ENCODE results near the gene GDPD4. TPM values are rescaled to one million over a fixed set of nuclear protein-coding genes. Genes with fewer than 3 reads are reported as not detected.

The GDPD4 gene
- total and polyA plus RNA-seq, 2 donors: not detected

DNA sequence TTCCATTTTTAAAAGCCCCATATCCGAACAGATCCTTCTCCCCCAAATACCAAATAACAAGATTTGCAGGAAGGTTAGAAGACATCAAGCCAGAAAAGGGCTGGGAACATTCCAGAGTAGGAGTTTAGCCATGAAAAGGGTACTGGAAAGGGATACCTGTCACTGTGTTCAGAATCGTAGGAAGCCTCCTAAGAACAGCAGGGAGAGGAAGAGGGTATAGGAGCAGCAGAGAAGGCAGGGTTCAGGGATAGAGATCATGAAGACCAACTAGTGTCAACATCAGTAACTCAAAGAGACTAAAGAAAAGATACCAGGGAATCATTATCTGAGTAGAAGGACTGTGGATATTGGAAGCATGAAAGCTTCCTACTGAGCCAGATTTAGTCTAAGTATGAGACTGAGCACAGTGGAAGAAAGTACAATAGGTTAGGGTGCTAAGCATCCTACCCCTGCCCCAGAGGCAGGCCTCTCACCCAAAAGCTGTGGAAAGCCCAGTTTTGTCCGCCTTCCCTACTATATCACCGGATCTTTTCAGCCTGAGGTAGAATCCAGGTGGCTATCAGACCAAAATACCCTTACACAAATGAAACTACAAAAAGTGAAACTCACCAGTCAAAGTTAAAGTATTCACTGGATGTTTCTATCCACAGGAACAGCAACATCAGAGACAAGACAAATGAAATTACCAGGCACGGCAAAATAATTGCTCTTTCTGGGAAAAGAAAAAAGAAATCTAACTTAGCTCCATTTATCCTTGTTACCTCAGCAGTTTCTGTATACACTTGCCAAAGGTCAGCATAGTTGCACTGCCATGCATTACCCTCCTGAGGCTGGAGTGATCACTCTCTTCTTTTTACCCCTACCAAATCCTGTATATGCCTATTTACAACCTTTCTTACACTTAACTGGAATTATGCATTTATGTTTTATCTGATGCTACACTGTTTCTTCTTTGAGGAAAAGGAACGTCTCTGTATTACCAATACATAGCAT lies 16.7 kb downstream of the GDPD4 start:
- no peaks in the 10 kb centered on the region for H3K4me1 ChIP-seq (ENCODE audit: insufficient read depth)
- no peaks in the 10 kb centered on the region for H3K36me3 ChIP-seq (ENCODE audit: insufficient read depth)
- 81% methylated on average over 6 of the region's 6 CpGs for WGBS
- no peak overlapping the region for H3K27ac ChIP-seq (ENCODE audit: low read depth)
- no peak for DNase-seq (ENCODE audit: extremely low spot score)
- H3K4me3 ChIP-seq (ENCODE audit: low read depth, low read length): no peak overlapping the region

DNA sequence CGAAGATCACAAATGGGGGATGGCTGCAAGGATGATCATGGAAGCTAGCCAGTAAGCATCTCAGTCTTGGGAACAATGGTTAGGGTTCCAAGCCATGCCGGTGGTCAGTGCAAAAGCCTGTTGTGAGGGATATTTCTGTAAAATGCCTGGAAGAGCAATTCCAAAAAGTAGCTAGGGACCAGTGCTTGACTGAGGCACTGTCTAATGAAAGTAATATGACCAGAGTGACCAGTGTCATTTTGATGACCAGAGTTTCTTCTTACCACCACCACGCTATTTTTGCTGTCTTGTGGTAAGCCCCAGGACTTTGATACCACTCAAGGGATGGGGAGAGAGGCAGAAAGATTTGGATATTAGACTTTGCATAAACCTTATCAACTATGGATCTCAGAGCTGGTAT lies 18.4 kb downstream of the GDPD4 start:
- H3K36me3 ChIP-seq (ENCODE audit: insufficient read depth): no peaks in the 10 kb centered on the region
- DNase-seq (ENCODE audit: extremely low spot score): no peak
- H3K4me3 ChIP-seq (ENCODE audit: low read depth, low read length): no peak overlapping the region
- H3K4me1 ChIP-seq (ENCODE audit: insufficient read depth): no peaks in the 10 kb centered on the region
- no peak overlapping the region for H3K27ac ChIP-seq (ENCODE audit: low read depth)
- WGBS: 80% methylated on average over 3 of the region's 3 CpGs

DNA sequence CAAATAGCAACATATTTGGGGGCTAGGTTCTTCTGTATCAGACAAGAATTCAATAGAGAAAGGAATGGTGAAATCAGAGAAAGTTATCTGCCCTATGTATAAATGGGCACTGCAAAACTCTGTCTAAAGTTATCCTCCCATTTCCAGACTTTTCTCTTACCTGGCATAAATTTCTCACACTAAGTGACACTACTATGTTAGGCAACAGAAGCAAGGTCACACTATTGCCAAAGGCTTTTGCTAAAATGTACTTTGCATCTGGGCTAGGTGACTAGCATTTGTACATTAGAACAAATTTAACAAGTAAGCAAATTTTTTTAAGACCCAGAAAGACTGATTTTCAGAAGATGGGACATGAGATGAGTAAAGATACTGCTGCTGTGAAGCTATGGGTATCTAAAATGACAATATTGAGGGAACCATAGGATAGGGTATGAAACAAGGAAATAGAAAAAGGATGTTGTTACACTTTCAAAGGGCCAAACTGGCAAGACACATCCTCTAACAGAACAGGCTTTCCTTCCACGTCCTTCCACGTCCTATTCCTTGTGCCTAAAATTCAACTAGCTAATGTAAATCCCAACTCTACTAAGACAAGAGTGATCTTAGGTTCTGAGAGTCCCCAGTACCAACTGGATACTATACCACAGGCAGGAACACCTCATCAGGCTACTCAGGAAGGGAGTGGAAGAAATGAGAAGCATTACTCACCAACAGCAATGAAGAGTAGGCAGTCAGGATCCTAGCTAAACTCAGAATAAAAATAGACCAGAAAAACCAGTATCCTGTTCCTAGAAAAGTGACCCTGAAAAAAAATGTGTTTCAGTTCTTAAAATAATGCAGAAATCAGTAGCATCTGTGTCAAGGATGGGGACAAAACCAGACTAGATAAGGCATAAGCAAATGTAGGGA lies 22.6 kb downstream of the GDPD4 start:
- Histone ChIP-seq H3K4me3 (ENCODE audit: low read depth, low read length) (no peak overlapping the region), H3K36me3 (ENCODE audit: insufficient read depth) (no peaks in the 10 kb centered on the region), H3K4me1 (ENCODE audit: insufficient read depth) (no peaks in the 10 kb centered on the region), H3K27ac (ENCODE audit: low read depth) (no peak overlapping the region)
- WGBS: 84% methylated on average over 2 of the region's 2 CpGs
- no peak for DNase-seq (ENCODE audit: extremely low spot score)

DNA sequence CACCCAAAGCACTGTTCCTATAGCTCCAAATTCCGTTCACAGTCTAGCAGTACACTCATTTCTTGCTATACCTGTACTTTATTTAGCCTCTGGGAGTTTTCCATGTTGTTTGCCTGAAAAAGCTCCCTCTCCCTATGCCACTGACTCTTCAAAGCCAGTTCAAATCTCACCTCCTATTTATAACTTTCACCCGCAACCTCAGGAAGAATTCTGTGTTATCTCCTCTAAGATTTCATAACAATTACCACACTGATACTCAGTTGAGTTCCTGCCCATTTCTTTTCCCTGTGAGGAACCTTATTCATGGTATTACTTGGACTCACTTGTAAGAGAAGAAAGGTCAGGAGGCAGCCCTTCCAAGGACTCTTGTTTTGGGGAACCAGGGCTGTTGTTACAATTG lies 25.2 kb downstream of the GDPD4 start:
- 69% methylated on average over 2 of the region's 2 CpGs for WGBS
- no peak for DNase-seq (ENCODE audit: extremely low spot score)
- H3K4me1 ChIP-seq (ENCODE audit: insufficient read depth): no peaks in the 10 kb centered on the region
- H3K4me3 ChIP-seq (ENCODE audit: low read depth, low read length): no peak overlapping the region
- H3K36me3 ChIP-seq (ENCODE audit: insufficient read depth): no peaks in the 10 kb centered on the region
- no peak overlapping the region for H3K27ac ChIP-seq (ENCODE audit: low read depth)

DNA sequence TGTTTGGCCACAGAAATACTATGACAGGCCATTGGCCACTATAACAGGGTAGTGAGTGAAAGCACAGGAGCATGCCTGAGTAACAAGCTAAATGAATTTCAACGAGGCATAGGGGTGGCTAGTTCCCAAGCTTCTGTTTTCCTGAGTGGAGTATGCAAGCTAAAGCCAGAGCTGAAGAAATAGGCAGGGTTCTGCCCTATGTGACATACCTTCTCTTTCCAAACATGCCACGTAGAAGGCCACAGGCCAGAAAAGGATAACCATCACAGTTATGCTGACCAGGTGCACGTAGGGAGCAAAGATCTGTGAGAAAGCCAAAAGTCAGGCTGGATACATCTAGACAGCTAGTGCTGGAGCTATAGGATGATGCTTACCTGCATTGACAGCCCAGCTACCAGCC lies 30.6 kb downstream of the GDPD4 start:
- Histone ChIP-seq H3K4me1 (ENCODE audit: insufficient read depth) (no peaks in the 10 kb centered on the region), H3K36me3 (ENCODE audit: insufficient read depth) (no peaks in the 10 kb centered on the region), H3K4me3 (ENCODE audit: low read depth, low read length) (no peak overlapping the region), H3K27ac (ENCODE audit: low read depth) (no peak overlapping the region)
- WGBS: 76% methylated on average over 3 of the region's 3 CpGs
- DNase-seq (ENCODE audit: extremely low spot score): no peak

DNA sequence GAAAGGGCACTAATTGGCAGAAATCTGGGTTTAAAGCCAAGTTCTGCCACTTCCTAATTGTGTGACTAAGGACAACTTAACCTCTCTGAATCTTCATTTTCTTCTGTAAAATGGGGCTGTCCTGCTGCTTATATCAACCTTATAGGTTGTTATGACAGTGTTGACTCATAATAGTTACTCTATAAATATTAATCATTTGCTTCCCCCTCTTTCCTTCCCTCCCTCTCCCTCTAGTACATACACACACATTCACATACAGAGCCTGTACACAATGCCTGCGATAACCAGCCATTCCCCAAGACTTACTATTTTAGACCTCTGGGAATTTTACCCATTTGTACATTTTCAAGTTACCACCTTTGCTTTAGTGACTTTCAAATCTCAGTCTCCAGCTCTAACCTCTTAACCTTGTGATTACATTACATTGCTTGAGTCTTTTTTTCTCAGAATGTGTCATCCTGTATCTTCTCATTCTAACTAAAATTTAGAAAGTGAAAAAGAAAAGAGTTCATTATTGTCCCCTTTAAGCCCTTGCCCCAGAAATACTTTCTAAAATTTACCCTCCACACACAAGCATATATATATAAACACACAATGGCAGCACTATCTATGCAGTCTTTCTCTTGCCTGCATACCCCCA lies 31.9 kb downstream of the GDPD4 start:
- Histone ChIP-seq H3K36me3 (ENCODE audit: insufficient read depth) (no peaks in the 10 kb centered on the region), H3K27ac (ENCODE audit: low read depth) (no peak overlapping the region), H3K4me1 (ENCODE audit: insufficient read depth) (no peaks in the 10 kb centered on the region), H3K4me3 (ENCODE audit: low read depth, low read length) (no peak overlapping the region)
- WGBS: 87% methylated on average over 1 of the region's 1 CpG
- DNase-seq (ENCODE audit: extremely low spot score): no peak

DNA sequence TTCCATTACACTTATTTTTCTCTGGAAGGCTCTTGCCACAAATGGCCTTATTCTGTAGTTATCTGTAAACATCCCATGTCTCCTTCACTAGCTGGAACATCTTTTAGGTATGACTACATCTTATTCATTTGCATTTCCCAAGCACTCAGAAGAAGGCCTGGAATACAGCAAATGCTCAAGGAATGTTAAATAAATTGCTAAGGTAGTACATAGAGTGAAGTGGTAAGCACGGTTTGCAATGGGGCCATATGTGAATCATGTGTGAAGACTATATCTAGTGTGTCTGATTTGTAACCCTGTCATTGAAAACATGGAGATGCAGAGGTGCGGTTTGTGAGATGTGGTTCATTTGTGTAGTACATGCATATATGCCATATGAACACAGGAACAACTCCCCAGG lies 33.5 kb downstream of the GDPD4 start:
- no peak for DNase-seq (ENCODE audit: extremely low spot score)
- H3K36me3 ChIP-seq (ENCODE audit: insufficient read depth): no peaks in the 10 kb centered on the region
- H3K4me1 ChIP-seq (ENCODE audit: insufficient read depth): no peaks in the 10 kb centered on the region
- no peak overlapping the region for H3K27ac ChIP-seq (ENCODE audit: low read depth)
- H3K4me3 ChIP-seq (ENCODE audit: low read depth, low read length): no peak overlapping the region
- WGBS: 91% methylated on average over 2 of the region's 2 CpGs

DNA sequence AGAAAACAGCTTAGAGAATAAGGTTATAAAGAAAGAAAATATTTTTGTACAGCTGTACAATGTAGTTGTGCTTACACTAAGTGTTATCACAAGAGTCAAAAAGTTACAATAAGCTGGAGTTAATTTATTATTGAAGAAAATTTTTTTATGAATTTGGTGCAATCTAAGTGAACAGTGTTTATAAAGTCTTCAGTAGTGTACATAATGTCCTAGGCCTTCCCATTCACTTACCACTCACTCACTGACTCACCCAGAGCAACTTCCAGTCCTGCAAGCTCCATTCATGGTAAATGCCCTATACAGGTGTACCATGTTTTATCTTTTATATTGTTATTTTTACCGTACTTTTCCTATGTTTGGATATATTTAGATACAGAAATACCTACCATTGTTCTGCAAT lies 34.7 kb downstream of the GDPD4 start:
- 82% methylated on average over 1 of the region's 1 CpG for WGBS
- Histone ChIP-seq H3K4me3 (ENCODE audit: low read depth, low read length) (no peak overlapping the region), H3K27ac (ENCODE audit: low read depth) (no peak overlapping the region), H3K4me1 (ENCODE audit: insufficient read depth) (no peaks in the 10 kb centered on the region), H3K36me3 (ENCODE audit: insufficient read depth) (no peaks in the 10 kb centered on the region)
- no peak for DNase-seq (ENCODE audit: extremely low spot score)

DNA sequence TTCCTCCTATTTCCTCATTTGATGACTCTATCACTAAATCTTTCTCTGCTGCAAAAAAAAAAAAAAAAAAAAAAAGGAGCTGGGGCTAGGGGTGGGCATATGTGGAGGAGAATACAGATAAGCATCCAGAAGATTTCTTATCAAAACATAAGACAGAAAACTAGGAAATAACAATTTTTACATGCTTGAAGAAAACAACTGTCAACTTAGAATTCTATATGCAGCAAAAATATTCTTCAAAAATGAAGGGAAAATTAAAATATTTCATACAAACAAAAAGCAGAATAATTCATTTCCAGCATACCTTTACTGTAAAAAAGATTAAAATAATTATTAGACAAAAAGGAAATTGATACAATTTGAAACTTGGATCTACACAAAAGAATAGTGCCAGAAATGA lies 38.7 kb downstream of the GDPD4 start:
- H3K4me1 ChIP-seq (ENCODE audit: insufficient read depth): no peaks in the 10 kb centered on the region
- no peak overlapping the region for H3K27ac ChIP-seq (ENCODE audit: low read depth)
- H3K36me3 ChIP-seq (ENCODE audit: insufficient read depth): no peaks in the 10 kb centered on the region
- H3K4me3 ChIP-seq (ENCODE audit: low read depth, low read length): no peak overlapping the region
- no peak for DNase-seq (ENCODE audit: extremely low spot score)

DNA sequence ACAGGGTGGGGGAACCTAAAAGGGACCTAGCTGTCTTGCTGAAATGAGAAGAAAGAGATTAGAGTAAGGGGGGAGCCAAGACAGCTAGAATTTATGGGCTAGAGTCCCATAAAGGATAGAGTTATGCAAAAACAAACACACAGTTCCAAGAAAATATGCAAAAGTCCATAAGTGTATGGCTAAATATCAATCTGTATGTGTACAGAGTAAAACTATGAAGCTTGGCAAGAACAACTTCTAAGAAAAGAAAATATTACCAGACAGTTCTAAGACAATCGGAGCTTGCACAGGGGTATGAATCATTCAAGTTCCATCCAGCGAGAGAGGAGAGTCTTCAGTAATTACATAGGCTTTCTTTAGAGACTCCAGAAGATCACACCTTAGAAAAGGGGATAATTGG lies 41.8 kb downstream of the GDPD4 start:
- WGBS: 38% methylated on average over 2 of the region's 2 CpGs
- DNase-seq (ENCODE audit: extremely low spot score): no peak
- Histone ChIP-seq H3K27ac (ENCODE audit: low read depth) (no peak overlapping the region), H3K36me3 (ENCODE audit: insufficient read depth) (no peaks in the 10 kb centered on the region), H3K4me3 (ENCODE audit: low read depth, low read length) (no peak overlapping the region), H3K4me1 (ENCODE audit: insufficient read depth) (no peaks in the 10 kb centered on the region)

DNA sequence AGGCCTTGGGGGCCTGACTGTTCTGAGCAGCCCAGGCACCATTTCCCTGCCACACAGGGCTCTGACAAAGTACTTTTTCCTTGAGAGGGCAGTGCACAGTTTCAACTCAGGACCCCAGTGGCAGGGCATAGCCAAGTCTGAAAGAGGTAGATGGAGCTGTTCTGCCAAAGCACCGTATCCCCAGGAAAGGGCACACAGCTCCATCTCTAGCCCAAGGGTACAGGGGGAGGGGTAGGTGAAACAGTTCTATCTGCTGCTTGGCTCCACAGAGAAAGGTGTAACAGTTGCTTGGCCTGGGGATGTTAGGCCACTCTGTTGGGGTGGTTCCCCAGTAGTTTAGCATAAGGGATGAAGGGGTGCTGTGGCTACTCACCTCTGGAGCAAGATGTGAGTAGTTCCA lies 47.8 kb downstream of the GDPD4 start:
- H3K36me3 ChIP-seq (ENCODE audit: insufficient read depth): no peaks in the 10 kb centered on the region
- no peak overlapping the region for H3K4me3 ChIP-seq (ENCODE audit: low read depth, low read length)
- H3K4me1 ChIP-seq (ENCODE audit: insufficient read depth): no peaks in the 10 kb centered on the region
- DNase-seq (ENCODE audit: extremely low spot score): no peak
- WGBS: 78% methylated on average over 1 of the region's 1 CpG
- no peak overlapping the region for H3K27ac ChIP-seq (ENCODE audit: low read depth)

DNA sequence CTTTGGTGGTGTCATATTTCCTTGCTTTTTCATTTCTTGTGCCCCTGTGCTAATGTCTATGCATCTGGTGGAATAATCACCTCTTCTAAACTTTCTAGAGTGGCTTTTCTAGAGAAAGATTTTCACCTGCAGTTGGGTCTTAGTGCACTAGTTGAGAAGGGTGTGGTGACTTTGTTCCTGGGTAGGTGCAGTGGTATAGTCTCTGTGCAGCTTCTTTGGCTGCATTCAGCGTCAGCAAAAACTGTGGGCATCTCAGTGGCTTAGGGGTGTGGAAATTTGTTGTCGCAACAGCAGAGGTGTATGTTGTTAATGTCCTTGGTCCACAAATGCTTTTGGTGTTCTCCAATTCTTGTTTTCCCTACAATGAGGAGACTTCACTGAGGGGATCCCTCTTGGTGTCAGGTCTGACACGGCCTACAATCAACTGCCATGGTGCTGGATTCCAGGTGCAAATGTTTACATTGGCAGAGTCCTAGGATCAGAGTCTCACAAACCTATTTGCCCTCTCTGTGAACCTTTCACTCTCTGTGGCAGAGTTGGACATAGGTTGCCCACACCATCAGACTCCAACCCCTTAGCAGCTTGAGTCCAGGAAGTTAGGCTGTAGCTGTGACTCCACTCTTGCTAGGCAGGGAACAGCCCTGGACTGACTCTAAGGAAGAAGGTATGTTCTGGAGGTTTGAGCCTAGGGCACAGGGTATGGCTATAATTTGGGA lies 48.8 kb downstream of the GDPD4 start:
- DNase-seq (ENCODE audit: extremely low spot score): no peak
- H3K27ac ChIP-seq (ENCODE audit: low read depth): no peak overlapping the region
- H3K4me1 ChIP-seq (ENCODE audit: insufficient read depth): no peaks in the 10 kb centered on the region
- no peak overlapping the region for H3K4me3 ChIP-seq (ENCODE audit: low read depth, low read length)
- 88% methylated on average over 3 of the region's 3 CpGs for WGBS
- no peaks in the 10 kb centered on the region for H3K36me3 ChIP-seq (ENCODE audit: insufficient read depth)

Measured in urinary bladder (tissue), 4 donors.